Middle frontal gyrus (tissue), 1 donor: ENCODE results near the gene CLEC6A.
"Not testable (repeated sequence)": the region's sequence is repeated elsewhere in the genome, so short reads cannot be mapped to it uniquely, and the experiment has no call there.

ENCODE experiments used
- DNase-seq: peaks from one replicate; pipeline ENCODE4 v3.0.0-alpha.2; 2015; ENCODE audit warnings: low spot score; ENCODE audit errors: extremely low spot score

Gene CLEC6A

GRCh38 chr12:8455727-8456360, at the start of gene CLEC6A:
Gene CLEC6A, plus strand, starts transcription at chr12:8455962. Its CDS starts 150 bp downstream, at chr12:8456112.
- DNase-seq, result no peak

GRCh38 chr12:8419576-8419975, 36.2 kb upstream of the CLEC6A start:
- DNase-seq, result not testable (repeated sequence)

GRCh38 chr12:8420506-8420905, 35.3 kb upstream of the CLEC6A start:
- DNase-seq, result no peak

- DNase-seq, result not testable (repeated sequence)
Observed at GRCh38 chr12:8444536-8445278, 11.1 kb upstream of the CLEC6A start.

GRCh38 chr12:8445731-8446130, 10.0 kb upstream of the CLEC6A start:
- DNase-seq, result no peak

GRCh38 chr12:8446642-8447547, 8.9 kb upstream of the CLEC6A start:
- no peak for DNase-seq

- no peak for DNase-seq
Observed at GRCh38 chr12:8449355-8449859, 6.4 kb upstream of the CLEC6A start.

- DNase-seq, result no peak
Observed at GRCh38 chr12:8452036-8452435, 3.7 kb upstream of the CLEC6A start.

- no peak for DNase-seq
Observed at GRCh38 chr12:8453021-8453513, 2.7 kb upstream of the CLEC6A start.

- no peak for DNase-seq
Observed at GRCh38 chr12:8453796-8454195, 2.0 kb upstream of the CLEC6A start.

GRCh38 chr12:8455271-8455670, 491 bp upstream of the CLEC6A start:
- DNase-seq, result no peak

GRCh38 chr12:8461426-8461825, 5.7 kb downstream of the CLEC6A start:
- DNase-seq, result no peak

- no peak for DNase-seq
Observed at GRCh38 chr12:8465301-8465996, 9.7 kb downstream of the CLEC6A start.

GRCh38 chr12:8466241-8466640, 10.5 kb downstream of the CLEC6A start:
- no peak for DNase-seq

- DNase-seq, result no peak
Observed at GRCh38 chr12:8471090-8471489, 15.3 kb downstream of the CLEC6A start.

- no peak for DNase-seq
Observed at GRCh38 chr12:8475508-8476203, 19.9 kb downstream of the CLEC6A start.

- DNase-seq, result no peak
Observed at GRCh38 chr12:8482571-8483061, 26.9 kb downstream of the CLEC6A start.

- DNase-seq, result no peak
Observed at GRCh38 chr12:8483079-8483478, 27.3 kb downstream of the CLEC6A start.

GRCh38 chr12:8491646-8492530, 36.1 kb downstream of the CLEC6A start:
- no peak for DNase-seq
